Measurements from ENCODE around the gene SNTB2. TPM values are rescaled to one million over a fixed set of nuclear protein-coding genes. Genes with fewer than 3 reads are reported as not detected.

SNTB2 gene
- total and polyA plus RNA-seq, 2 donors (not counting 3 experiments of a cell fraction or from before 2014, with no cell fraction given) = 24.9 to 73.7 TPM

- no peak for DNase-seq (ENCODE audit: low read depth, low spot score)
- Histone ChIP-seq H3K4me1 (ENCODE audit: control insufficient read depth, extremely low read depth, insufficient read depth, low read length) (no peaks in the 10 kb centered on the region), H3K9ac (replicated peaks; ENCODE audit: extremely low read depth, insufficient read depth, low read length) (no peak overlapping the region), H3K4me3 (replicated peaks in 1 of 3; ENCODE audit: insufficient read depth in 1 of 3, low read depth in 1 of 3, low read length in 3 of 3) (no peak overlapping the region), H3K27me3 (ENCODE audit: control insufficient read depth in 2 of 2, insufficient read depth in 2 of 2, low read length in 2 of 2) (no peaks in the 10 kb centered on the region), H3K36me3 (ENCODE audit: control insufficient read depth in 2 of 2, extremely low read depth in 1 of 2, insufficient read depth in 2 of 2, low read length in 2 of 2) (peaks cover 30 to 68% of the 10 kb centered on the region in 2 experiments), H2AFZ (ENCODE audit: low read depth, low read length) (no peak overlapping the region), H3K9me1 (replicated peaks; ENCODE audit: control insufficient read depth, extremely low read depth, insufficient read depth, low read length) (no peaks in the 10 kb centered on the region), H4K20me1 (replicated peaks; ENCODE audit: control insufficient read depth, extremely low read depth, insufficient read depth, low read length) (no peaks in the 10 kb centered on the region), H3K79me2 (ENCODE audit: control insufficient read depth, insufficient read depth, low read length) (peaks cover 27% of the 10 kb centered on the region), H3K27ac (ENCODE audit: insufficient read depth, low read depth, low read length) (no peak overlapping the region), H3K9me3 (replicated peaks; ENCODE audit: control insufficient read depth, insufficient read depth, low read length) (no peaks in the 10 kb centered on the region), H3K4me2 (ENCODE audit: insufficient read depth, low read length) (no peak overlapping the region)
- intact Hi-C loops (cut with micrococcal nuclease) (no loop called here), dilution Hi-C loops (cut with MboI; ENCODE audit: extremely low pct_ligation_motif_present, low sequenced_read_pairs) (no loop called here)
- no peak for FAIRE-seq
- no peak for TF ChIP-seq EZH2 (IDR thresholded peaks at IDR 0.05; ENCODE audit: borderline replicate concordance, low read depth, low read length, severe bottlenecking)
- no peak for TF ChIP-seq POLR2A (IDR thresholded peaks at IDR 0.05; ENCODE audit: low read depth, low read length)
- no peak for TF ChIP-seq POLR2AphosphoS5 (IDR thresholded peaks at IDR 0.05; ENCODE audit: insufficient read depth, low read depth, low read length)
- TF ChIP-seq CTCF (IDR thresholded peaks at IDR 0.05; ENCODE audit: extremely low read depth in 1 of 2, insufficient read depth in 1 of 2, low read depth in 1 of 2, low read length in 2 of 2) = no peak
- no peak for TF ChIP-seq MYC (IDR thresholded peaks at IDR 0.05; ENCODE audit: low read depth, low read length)
- no peak for TF ChIP-seq FOS (IDR thresholded peaks at IDR 0.05; ENCODE audit: borderline replicate concordance, insufficient read depth, low read length)
- no peak for TF ChIP-seq JUN (IDR thresholded peaks at IDR 0.05; ENCODE audit: borderline replicate concordance, insufficient read depth, insufficient read length, low read depth)
- no peak for TF ChIP-seq GATA2 (IDR thresholded peaks at IDR 0.05; ENCODE audit: insufficient read depth, insufficient read length, low read depth, low read length)
- TF ChIP-seq MAX (IDR thresholded peaks at IDR 0.05; ENCODE audit: insufficient read depth, insufficient read length) = no peak
- ChIA-PET POLR2A (no interaction called here), CTCF (no interaction called here)
- BruUV-seq (replicated peaks) = no TSS peak
These were observed 131.9 kb downstream of the SNTB2 start for GRCh38 chr16:69318911-69319289.

Measured in endothelial cell of umbilical vein (primary cell).